ENCODE results near the gene PMEL.
A peak's percentile ranks its signal among the peaks of the same experiment; 100 is the strongest.

DNA sequence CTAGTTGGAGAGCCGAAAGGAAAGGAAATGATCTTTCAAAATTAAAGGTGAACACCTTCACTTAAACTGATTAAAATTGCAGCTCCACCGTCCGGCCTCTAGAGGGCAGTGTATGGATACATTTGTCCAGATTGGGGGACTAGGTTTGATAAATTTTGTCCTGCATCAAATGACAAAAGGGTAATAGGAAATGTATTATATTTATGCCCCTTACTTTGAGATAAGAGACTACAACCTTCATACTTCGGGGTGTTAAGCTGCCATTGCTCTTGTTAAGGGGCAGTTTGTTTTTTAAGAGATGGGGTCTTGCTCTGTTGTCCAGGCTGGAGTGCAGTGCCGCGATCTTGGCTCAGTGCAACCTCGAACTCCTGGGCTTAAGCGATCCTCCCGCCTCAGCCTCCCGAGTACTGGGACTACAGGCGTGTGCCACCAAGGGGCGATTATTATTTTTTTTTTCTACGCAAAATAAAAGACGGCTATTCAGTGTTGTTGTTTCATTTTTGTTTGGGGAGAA lies 30.4 kb upstream of the PMEL start:
- no peak for TF ChIP-seq RXRA (IDR thresholded peaks at IDR 0.05)
- TF ChIP-seq YY1 (IDR thresholded peaks at IDR 0.05): no peak
- no peak for TF ChIP-seq TAF1 (conservative IDR thresholded peaks at IDR 0.05)
- no peak for TF ChIP-seq MAX (IDR thresholded peaks at IDR 0.05)
- TF ChIP-seq, protein P1, sequence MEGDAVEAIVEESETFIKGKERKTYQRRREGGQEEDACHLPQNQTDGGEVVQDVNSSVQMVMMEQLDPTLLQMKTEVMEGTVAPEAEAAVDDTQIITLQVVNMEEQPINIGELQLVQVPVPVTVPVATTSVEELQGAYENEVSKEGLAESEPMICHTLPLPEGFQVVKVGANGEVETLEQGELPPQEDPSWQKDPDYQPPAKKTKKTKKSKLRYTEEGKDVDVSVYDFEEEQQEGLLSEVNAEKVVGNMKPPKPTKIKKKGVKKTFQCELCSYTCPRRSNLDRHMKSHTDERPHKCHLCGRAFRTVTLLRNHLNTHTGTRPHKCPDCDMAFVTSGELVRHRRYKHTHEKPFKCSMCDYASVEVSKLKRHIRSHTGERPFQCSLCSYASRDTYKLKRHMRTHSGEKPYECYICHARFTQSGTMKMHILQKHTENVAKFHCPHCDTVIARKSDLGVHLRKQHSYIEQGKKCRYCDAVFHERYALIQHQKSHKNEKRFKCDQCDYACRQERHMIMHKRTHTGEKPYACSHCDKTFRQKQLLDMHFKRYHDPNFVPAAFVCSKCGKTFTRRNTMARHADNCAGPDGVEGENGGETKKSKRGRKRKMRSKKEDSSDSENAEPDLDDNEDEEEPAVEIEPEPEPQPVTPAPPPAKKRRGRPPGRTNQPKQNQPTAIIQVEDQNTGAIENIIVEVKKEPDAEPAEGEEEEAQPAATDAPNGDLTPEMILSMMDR (IDR thresholded peaks at IDR 0.05; ENCODE audit: low read depth, low read length, missing input control): peak; percentile 92
- TF ChIP-seq, protein P2, sequence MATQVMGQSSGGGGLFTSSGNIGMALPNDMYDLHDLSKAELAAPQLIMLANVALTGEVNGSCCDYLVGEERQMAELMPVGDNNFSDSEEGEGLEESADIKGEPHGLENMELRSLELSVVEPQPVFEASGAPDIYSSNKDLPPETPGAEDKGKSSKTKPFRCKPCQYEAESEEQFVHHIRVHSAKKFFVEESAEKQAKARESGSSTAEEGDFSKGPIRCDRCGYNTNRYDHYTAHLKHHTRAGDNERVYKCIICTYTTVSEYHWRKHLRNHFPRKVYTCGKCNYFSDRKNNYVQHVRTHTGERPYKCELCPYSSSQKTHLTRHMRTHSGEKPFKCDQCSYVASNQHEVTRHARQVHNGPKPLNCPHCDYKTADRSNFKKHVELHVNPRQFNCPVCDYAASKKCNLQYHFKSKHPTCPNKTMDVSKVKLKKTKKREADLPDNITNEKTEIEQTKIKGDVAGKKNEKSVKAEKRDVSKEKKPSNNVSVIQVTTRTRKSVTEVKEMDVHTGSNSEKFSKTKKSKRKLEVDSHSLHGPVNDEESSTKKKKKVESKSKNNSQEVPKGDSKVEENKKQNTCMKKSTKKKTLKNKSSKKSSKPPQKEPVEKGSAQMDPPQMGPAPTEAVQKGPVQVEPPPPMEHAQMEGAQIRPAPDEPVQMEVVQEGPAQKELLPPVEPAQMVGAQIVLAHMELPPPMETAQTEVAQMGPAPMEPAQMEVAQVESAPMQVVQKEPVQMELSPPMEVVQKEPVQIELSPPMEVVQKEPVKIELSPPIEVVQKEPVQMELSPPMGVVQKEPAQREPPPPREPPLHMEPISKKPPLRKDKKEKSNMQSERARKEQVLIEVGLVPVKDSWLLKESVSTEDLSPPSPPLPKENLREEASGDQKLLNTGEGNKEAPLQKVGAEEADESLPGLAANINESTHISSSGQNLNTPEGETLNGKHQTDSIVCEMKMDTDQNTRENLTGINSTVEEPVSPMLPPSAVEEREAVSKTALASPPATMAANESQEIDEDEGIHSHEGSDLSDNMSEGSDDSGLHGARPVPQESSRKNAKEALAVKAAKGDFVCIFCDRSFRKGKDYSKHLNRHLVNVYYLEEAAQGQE (IDR thresholded peaks at IDR 0.05): no peak
- peak; percentile 90 to 91 for TF ChIP-seq RAD21 (IDR thresholded peaks at IDR 0.05)
- TF ChIP-seq JUND (IDR thresholded peaks at IDR 0.05): no peak
- TF ChIP-seq, protein P3, sequence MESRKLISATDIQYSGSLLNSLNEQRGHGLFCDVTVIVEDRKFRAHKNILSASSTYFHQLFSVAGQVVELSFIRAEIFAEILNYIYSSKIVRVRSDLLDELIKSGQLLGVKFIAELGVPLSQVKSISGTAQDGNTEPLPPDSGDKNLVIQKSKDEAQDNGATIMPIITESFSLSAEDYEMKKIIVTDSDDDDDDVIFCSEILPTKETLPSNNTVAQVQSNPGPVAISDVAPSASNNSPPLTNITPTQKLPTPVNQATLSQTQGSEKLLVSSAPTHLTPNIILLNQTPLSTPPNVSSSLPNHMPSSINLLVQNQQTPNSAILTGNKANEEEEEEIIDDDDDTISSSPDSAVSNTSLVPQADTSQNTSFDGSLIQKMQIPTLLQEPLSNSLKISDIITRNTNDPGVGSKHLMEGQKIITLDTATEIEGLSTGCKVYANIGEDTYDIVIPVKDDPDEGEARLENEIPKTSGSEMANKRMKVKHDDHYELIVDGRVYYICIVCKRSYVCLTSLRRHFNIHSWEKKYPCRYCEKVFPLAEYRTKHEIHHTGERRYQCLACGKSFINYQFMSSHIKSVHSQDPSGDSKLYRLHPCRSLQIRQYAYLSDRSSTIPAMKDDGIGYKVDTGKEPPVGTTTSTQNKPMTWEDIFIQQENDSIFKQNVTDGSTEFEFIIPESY (IDR thresholded peaks at IDR 0.05): no peak
- no peak for TF ChIP-seq EGR1 (IDR thresholded peaks at IDR 0.05; ENCODE audit: low read depth in 2 of 2)
- TF ChIP-seq, protein P4, sequence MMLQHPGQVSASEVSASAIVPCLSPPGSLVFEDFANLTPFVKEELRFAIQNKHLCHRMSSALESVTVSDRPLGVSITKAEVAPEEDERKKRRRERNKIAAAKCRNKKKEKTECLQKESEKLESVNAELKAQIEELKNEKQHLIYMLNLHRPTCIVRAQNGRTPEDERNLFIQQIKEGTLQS (IDR thresholded peaks at IDR 0.05): no peak
- TF ChIP-seq SP1 (IDR thresholded peaks at IDR 0.05): no peak
- no peak for TF ChIP-seq GABPA (IDR thresholded peaks at IDR 0.05 in 1 of 2, conservative IDR thresholded peaks at IDR 0.05 in 1 of 2)
- TF ChIP-seq FOXA1 (IDR thresholded peaks at IDR 0.05): no peak

Data from liver (tissue), 3 donors.